ENCODE results near the gene GRK3.

- TF ChIP-seq, protein P1, sequence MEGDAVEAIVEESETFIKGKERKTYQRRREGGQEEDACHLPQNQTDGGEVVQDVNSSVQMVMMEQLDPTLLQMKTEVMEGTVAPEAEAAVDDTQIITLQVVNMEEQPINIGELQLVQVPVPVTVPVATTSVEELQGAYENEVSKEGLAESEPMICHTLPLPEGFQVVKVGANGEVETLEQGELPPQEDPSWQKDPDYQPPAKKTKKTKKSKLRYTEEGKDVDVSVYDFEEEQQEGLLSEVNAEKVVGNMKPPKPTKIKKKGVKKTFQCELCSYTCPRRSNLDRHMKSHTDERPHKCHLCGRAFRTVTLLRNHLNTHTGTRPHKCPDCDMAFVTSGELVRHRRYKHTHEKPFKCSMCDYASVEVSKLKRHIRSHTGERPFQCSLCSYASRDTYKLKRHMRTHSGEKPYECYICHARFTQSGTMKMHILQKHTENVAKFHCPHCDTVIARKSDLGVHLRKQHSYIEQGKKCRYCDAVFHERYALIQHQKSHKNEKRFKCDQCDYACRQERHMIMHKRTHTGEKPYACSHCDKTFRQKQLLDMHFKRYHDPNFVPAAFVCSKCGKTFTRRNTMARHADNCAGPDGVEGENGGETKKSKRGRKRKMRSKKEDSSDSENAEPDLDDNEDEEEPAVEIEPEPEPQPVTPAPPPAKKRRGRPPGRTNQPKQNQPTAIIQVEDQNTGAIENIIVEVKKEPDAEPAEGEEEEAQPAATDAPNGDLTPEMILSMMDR (conservative IDR thresholded peaks at IDR 0.05), result no peak
- TF ChIP-seq EZH2 (IDR thresholded peaks at IDR 0.05; ENCODE audit: low read depth), result no peak
These were observed 164.8 kb downstream of the GRK3 start for GRCh38 chr22:25729016-25729995.
